Measurements from ENCODE around the gene DEK.
"Not testable (repeated sequence)": the region's sequence is repeated elsewhere in the genome, so short reads cannot be mapped to it uniquely, and the experiment has no call there.

DEK gene

GRCh38 chr6:18237167-18237566 is 27.2 kb downstream of the DEK start:
- no peak for DNase-seq

DNA sequence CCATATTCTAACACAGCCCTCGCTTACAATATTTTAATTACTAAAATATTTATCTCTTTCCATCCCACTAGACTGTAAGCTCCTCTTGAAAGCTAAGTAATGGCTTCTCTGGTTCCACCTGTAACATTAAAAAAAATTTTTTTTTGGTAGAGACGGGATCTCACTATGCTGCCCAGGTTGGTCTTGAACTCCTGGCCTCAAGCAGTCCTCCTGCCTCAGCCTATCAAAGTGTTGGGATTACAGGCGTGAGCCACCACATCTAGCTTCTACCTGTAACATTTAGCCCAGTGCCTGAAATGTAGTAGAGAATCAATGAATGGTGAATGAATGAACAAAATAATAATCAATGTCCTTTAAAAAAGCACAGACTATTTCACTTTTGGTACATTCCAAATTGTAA is 28.8 kb downstream of the DEK start:
- DNase-seq: no peak

GRCh38 chr6:18234564-18234963 is 29.8 kb downstream of the DEK start:
- no peak for DNase-seq

DNA sequence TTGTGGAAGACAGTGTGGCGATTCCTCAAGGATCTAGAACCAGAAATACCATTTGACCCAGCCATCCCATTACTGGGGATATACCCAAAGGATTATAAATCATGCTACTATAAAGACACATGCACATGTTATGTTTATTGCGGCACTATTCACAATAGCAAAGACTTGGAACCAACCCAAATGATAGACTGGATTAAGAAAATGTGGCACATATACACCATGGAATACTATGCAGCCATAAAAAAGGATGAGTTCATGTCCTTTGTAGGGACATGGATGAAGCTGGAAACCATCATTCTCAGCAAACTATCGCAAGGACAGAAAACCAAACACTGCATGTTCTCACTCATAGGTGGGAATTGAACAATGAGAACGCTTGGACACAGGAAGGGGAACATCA is 30.6 kb downstream of the DEK start:
- DNase-seq: not testable (repeated sequence)

DNA sequence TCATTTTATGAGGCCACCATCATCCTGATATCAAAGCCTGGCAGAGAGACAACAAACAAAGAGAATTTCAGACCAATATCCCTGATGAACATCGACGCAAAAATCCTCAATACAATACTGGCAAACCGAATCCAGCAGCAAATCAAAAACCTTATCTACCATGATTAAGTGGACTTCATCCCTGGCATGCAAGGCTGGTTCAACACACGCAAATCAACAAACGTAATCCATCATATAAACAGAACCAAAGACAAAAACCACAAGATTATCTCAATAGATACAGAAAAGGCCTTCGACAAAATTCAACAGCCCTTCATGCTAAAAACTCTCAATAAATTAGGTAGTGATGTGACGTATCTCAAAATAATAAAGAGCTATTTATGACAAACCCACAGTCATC is 32.5 kb downstream of the DEK start:
- not testable (repeated sequence) for DNase-seq

DNA sequence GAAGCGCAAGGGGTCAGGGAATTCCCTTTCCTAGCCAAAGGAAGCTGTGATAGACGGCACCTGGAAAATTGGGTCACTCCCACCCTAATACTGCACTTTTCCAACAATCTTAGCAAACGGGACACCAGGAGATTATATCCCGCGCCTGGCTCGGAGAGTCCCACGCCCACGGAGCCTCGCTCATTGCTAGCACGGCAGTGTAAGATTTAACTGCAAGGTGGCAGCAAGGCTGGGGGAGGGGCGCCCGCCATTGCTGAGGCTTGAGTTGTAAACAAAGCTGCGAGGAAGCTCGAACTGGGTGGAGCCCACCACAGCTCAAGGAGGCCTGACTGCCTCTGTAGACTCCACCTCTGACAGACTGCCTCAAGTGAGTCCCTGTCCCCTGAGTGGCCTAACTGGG is 35.7 kb downstream of the DEK start:
- not testable (repeated sequence) for DNase-seq

- DNase-seq: not testable (repeated sequence)
Observed at GRCh38 chr6:18227166-18227565, 37.2 kb downstream of the DEK start.

DNA sequence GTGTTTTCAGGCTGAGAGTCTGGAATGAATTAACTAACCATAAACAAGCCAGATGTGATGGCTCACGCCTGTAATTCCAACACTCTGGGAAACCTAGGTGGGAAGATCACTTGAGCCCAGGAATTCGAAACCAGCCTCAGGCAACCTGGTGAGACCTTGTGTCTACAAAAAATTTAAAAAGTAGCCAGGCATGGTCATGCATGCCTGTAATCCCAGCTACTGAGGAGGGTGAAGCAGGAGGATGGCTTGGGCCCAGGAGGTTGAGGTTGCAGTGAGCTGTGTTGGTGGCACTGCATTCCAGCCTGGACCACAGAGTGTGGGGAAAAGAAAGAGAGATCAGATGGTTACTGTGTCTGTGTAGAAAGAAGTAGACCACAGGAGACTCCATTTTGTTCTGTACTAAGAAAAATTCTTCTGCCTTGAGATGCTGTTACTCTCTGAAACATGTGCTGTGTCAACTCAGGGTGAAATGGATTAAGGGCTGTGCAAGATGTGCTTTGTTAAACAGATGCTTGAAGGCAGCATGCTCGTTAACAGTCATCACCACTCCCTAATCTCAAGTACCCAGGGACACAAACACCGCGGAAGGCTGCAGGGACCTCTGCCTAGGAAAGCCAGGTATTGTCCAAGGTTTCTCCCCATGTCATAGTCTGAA is 37.8 kb downstream of the DEK start:
- DNase-seq: not testable (repeated sequence)

DNA sequence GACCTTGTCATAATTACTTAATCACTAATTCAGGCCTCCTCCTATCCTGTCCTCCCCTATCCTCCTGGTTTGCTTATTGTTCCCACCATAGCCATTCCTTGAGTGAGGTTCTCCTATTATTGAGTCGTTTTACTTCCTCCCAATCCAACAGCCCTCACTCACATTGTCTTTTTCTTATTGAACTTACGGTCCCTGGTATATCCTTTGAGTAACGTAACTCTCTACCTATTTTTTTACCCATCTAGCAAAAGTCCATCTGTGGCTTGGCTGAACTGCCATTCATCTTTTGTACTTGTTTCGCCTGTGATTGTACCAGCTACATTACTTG is 43.1 kb downstream of the DEK start:
- no peak for DNase-seq

DNA sequence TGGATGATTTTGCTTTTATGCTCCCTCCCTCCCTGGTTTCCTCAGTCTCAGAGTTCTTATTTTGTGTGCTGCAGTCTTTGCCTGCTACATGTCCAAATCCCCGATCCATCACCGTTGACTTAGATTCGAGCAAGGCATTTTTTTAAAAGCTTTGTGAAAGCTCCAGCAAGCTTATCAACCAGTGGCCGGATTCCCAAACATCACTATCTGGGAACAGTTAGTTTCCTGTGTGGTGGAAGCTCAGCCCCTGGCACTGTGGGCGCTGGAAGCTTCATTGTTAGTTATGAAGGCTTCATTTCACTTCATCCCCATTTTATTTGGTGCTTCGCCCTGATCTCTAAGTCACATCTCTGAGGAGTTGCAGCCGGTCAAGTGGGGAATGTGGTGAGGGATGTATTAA is 44.7 kb downstream of the DEK start:
- no peak for DNase-seq

DNA sequence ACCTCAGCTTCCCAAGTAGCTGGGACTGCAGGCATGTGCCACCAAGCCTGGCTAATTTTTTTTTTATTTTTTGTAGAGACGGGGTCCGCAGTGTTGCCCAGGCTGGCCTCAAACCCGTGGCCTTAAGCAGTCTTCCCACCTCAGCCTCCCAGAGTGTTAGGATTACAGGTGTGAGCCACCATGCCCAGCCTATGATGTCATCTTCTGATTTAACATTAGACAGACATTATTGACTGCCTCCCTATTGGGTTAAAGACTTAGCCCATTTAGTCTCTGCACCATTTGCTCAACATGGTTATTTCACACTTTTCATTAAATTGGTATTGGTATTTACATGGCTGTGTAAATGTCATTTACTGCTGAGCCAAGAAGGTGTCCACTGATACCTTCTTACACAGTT is 46.1 kb downstream of the DEK start:
- DNase-seq: no peak

GRCh38 chr6:18216411-18216810 is 47.9 kb downstream of the DEK start:
- DNase-seq: no peak

DNA sequence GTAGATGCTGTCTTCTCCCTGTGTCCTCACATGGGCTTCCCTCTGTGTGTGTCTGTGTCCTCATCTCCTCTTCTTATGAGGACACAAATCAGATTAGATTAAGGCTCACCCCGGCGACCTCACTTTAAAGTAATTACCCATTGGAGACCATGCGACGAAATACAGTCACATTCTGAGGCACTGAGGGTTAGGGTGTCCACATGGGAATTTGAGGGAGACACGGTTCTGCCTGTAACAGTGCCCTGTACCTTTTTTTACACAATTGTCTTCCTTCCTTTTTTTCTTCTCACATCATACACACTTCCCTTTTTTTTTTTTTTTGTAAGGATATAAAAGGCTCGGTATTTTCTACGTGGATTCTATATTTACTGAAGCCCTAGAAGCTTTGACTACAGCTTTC is 48.9 kb downstream of the DEK start:
- DNase-seq: no peak

DNA sequence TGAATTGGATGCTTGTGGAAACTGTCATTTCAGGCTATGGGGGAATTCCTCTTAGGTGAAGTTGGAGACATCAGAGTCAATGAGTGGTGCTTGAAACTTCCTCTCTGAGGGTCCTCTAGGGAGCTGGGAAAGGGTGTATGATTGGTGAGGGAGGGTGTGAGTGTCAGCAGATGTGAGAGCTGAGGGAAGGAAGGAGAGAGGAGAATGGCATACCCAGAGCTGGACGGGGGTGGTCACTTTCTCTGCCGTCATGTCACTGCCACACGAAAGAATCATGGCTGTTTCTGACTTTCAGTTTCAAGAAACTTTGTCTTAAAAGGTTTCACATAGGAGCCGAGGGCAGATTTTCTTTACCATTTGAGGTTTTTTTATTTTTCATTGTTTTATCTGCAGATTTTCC is 50.3 kb downstream of the DEK start:
- no peak for DNase-seq

- no peak for DNase-seq
Observed at GRCh38 chr6:18213439-18213838, 50.9 kb downstream of the DEK start.

- DNase-seq: no peak
Observed at GRCh38 chr6:18212231-18212630, 52.1 kb downstream of the DEK start.

- DNase-seq: peak; percentile 39
Observed at GRCh38 chr6:18211338-18211737, 53.0 kb downstream of the DEK start.

- DNase-seq: no peak
Observed at GRCh38 chr6:18210707-18211106, 53.6 kb downstream of the DEK start.

GRCh38 chr6:18209539-18210197 is 54.7 kb downstream of the DEK start:
- no peak for DNase-seq

- not testable (repeated sequence) for DNase-seq
Observed at GRCh38 chr6:18208778-18209177, 55.6 kb downstream of the DEK start.

DNA sequence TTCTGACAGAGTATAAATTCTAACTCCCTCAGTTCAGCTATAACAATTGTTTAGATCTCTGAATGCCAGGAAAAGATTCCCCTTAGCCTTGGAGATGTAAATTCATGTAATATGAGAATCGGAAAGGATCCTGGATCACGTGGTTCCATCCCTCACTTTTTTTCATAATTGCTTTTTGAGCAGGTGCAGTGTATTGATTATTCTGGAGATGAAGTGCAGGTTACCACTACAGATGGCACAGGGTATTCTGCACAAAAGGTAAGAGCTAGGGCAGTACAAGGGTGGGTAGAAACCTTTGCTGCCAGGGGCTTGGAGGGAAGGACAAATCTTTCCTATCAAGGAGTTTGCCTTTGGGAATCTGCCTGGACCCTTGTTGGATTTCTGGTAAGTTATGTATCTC is 56.4 kb downstream of the DEK start:
- no peak for DNase-seq

DNA sequence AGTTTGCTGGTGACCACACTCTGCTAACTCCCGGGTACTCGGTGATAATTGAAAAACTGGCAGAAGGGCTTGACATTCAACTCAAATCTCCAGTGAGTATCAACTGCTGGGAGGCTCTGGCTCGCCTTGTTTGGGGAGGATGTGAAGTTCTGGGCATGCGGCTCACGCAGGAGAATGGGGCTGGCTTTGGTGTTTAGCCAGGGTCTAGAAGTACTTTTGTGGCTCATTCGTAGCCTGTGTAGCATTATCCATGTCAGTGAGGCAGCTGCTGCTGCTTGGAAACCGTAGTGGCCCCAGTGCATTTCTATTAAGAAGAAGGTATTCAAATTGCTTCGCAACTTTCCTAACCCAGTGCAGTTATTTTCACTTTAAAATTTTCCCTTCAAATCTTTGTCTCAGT is 56.9 kb downstream of the DEK start:
- DNase-seq: no peak

GRCh38 chr6:18206591-18206990 is 57.7 kb downstream of the DEK start:
- DNase-seq: no peak

- DNase-seq: no peak
Observed at GRCh38 chr6:18204691-18205090, 59.6 kb downstream of the DEK start.

GRCh38 chr6:18203786-18204185 is 60.5 kb downstream of the DEK start:
- no peak for DNase-seq

All from stimulated activated CD4-positive, alpha-beta T cell treated with anti-CD3 and anti-CD28 coated beads, Interleukin-15, amount 100 ng/mL, for 24 hours (primary cell).